Measurements from ENCODE around the gene CSNK1E.

The CSNK1E gene

GRCh38 chr22:38327396-38327795 lies 10.2 kb upstream of the CSNK1E start:
- no peak for DNase-seq

GRCh38 chr22:38325587-38325986 lies 8.4 kb upstream of the CSNK1E start:
- DNase-seq: no peak

GRCh38 chr22:38320605-38321402 lies 3.6 kb upstream of the CSNK1E start:
- no peak for DNase-seq

- no peak for DNase-seq
These were observed 1.9 kb upstream of the CSNK1E start for GRCh38 chr22:38318792-38319773.

DNA sequence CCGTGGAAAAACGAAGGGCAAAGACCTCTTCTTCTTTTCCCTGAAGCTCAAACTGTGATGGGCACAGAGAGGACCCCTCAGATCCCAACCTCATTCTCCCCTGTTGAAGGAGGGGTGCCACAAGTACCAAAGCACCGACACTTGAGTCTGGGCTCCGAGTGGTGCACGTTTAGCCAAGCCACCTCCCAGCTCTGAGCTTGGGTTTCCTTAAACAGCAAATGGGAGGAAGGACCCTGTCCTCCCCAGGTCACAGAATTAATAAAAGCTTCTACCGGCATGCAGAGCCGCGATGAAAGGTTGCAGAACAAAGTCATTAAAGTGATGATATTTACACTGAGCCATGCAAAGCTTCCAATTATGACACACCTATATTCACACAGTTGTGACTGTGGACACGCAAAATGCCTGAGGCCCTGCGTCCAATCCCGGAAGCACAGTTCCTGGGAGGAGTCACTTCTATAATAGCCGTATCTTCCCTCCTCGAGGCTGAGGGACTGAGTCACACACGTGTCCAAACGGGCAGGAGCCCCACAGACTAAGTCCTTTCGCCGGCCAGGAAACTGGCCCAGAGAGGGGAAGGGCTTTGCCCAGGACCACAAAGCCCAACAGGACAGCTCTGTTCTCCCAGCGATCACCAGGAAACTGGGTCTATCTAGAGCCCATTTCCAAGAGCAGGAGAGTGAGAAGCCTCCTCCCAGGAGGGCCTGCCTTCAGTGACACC lies 922 bp upstream of the CSNK1E start:
- DNase-seq: peak; percentile 58

DNA sequence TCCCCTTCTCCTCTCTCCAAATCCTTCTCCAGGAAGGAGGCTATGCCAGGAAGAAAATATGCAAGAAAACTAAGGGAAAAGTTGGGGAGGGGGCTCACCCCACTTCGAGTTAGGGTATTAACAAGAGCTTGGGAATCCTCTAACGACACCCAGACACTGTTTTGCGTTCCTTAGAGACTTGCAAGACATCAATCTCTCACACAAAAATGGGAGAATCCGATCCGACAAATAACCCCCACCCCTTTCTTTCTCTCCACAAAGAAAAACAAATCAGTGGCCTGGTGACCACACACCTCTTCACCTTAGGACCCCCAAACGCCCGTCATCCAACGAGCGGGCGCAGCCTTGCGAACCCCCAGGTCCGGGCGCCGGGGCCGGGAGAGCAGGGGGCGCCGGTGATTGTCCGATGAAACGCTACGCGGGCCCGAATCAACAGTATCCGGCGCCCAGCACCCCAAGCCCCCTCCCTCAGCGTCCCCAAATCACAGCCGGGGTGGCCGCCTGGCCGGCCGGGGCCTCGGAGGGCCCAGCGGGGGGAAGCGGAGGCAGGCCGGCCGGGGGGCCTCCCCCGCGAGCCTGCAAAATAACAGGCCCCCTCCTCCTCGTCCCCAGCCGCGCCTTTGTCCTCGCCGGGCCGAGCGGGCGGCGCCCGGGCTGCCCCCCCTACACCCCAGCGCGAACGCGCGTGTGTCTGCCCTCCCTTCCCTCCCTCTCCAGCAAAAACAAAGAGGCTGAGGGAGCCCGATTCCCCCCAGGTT lies 690 bp downstream of the CSNK1E start:
- DNase-seq: peak; percentile 88

DNA sequence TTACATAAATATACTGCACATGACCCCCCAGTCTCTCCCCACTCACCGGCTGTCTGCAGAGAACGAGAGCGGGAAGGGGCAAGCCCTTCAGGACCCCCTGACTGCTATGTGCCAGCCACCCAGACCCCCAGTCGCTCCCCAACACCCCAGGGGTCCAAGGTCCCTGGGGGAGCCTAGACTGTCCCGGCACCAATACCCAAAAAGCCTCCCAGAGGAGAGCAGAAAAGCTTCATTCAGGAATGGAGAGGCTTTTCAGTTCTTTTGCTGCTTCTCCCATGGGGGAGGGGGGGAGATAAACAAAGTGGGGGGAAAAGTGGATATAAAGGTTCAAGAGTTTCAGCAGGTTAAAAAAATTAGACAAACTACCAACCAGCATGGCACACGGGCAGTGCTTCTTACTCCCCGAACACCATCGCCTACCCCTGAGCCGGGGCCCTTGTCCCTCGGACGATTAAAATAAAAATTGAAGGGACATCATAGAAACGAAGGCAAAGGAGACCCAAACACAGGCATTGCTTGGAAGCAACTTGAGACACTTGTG lies 1.3 kb downstream of the CSNK1E start:
- no peak for DNase-seq

- peak; percentile 65 for DNase-seq
These were observed 2.1 kb downstream of the CSNK1E start for GRCh38 chr22:38314933-38315822.

- no peak for DNase-seq
These were observed 2.9 kb downstream of the CSNK1E start for GRCh38 chr22:38314051-38314932.

DNA sequence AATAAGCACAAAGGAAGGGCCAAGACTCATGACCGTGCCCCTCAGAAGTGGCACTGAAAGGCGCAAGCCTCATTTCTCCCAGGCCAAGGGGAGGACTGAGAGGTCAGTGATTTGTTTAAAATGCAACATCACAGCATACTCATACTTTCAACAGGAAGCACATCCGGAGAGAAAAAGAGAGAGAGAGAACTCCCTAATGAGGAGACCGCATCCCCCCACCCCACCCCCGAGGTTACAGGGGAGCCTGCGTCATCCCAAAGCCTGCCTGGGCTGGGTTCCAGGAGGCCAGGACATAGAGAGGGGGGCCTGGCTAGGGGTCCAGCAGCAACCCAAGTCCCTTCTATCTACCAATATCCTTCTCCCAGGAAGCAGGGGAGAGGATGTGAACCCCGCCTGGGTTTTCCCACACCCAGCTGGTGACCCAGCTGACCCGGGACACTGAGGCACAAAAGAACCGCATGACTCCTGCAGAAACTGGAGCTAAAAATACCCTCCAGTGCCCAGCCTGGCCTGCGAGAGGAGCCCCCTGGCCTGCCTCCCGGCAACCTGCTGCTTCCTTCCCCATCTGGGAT lies 3.8 kb downstream of the CSNK1E start:
- DNase-seq: peak; percentile 80

DNA sequence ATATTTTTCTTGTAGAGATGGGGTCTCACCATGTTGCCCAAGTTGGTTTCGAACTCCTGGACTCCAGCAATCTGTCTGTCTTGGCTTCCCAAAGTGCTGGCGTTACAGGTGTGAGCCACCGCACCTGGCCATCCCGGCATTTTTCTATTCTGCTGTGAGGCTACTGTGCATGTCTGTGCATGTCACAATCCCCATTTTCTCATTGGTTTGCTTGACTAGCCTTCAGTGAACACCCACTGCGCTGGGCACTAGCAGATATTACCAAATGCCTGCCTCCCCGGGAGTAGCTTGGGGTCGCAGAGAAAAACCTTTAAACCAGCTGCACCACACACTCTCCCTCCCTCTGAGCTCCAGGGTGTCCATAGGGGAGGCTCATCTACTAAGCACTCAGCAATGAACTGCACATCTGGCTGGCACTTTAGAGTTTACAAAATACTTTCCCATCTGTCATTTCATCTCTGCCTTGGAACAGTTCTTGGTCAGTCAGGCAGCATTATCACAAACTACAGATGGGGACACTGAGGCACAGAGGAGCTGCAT lies 4.9 kb downstream of the CSNK1E start:
- DNase-seq: no peak

DNA sequence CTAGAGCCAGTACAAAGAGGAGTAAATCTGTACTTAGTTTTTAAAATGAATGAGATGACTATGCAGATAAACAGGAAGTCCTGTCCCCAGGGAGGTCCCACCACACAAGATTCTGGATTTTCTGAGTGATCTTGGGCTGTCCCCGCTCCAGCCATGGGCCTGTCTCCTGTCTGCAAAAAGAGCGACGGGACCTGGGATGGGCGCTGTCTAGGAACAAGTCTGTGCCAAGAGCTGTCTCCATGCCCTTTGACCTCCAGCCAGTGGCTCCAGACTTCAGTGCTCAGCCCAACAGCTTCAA lies 6.0 kb downstream of the CSNK1E start:
- no peak for DNase-seq

GRCh38 chr22:38310518-38311322 lies 6.5 kb downstream of the CSNK1E start:
- no peak for DNase-seq

DNA sequence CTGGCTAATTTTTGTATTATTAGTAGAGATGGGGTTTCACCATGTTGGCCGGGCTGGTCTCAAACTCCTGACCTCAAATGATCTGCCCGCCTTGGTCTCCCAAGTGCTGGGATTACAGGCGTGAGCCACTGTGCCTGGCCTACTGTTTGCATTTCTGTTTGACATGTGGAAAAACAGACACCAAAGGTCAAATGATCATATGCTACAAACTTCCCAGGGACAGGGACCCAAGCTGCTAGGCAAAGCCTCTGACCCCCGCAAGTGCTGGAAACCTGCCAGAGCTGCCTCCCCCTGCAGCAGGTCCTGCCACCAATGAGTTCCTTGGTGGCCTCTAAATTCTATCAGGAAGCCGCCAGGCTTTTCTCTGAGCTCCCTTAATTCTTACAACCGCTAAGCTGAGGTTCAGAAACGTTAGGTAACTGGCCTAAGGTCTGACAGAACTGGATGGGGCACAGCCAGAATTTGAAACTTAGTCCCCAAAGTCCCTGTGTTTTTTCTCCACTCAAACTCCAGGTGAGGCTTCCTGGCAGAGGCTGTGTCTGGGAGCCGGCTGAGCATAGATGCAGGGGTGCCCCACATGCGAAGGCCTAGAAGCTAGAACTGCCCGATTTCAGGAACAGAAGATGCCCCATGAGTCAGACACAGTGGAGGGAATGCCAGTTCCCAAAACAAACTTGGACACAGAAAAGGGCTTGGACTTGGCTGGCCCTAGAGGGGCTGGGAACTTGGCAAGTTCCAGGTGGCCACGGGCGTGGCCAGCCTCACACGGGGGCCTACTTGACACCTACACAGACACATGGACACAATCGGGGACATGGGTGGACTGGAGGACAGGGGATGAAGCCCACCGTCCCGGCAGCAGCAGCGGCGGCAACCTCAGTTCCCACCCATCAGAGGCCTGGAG lies 7.4 kb downstream of the CSNK1E start:
- no peak for DNase-seq

- DNase-seq: no peak
These were observed 8.3 kb downstream of the CSNK1E start for GRCh38 chr22:38308791-38309498.
